Measurements from ENCODE around the gene FUT6. TPM values are rescaled to one million over a fixed set of nuclear protein-coding genes. Genes with fewer than 3 reads are reported as not detected.

FUT6 gene
- total and polyA plus RNA-seq, 2 experiments from 2014 or later = not detected

GRCh38 chr19:5789351-5789761 is 50.1 kb downstream of the FUT6 start:
- H3K9me3 ChIP-seq (ENCODE audit: low read depth) = no peaks in the 10 kb centered on the region
- TF ChIP-seq, protein P1, sequence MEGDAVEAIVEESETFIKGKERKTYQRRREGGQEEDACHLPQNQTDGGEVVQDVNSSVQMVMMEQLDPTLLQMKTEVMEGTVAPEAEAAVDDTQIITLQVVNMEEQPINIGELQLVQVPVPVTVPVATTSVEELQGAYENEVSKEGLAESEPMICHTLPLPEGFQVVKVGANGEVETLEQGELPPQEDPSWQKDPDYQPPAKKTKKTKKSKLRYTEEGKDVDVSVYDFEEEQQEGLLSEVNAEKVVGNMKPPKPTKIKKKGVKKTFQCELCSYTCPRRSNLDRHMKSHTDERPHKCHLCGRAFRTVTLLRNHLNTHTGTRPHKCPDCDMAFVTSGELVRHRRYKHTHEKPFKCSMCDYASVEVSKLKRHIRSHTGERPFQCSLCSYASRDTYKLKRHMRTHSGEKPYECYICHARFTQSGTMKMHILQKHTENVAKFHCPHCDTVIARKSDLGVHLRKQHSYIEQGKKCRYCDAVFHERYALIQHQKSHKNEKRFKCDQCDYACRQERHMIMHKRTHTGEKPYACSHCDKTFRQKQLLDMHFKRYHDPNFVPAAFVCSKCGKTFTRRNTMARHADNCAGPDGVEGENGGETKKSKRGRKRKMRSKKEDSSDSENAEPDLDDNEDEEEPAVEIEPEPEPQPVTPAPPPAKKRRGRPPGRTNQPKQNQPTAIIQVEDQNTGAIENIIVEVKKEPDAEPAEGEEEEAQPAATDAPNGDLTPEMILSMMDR (IDR thresholded peaks at IDR 0.05; ENCODE audit: low read depth, low read length) = no peak

GRCh38 chr19:5788422-5788821 is 51.1 kb downstream of the FUT6 start:
- Histone ChIP-seq H3K27me3 (no peaks in the 10 kb centered on the region), H3K36me3 (peaks cover 16% of the 10 kb centered on the region), H3K9me3 (ENCODE audit: low read depth) (no peaks in the 10 kb centered on the region), H3K27ac (no peak overlapping the region), H3K4me3 (no peak overlapping the region), H3K4me1 (ENCODE audit: low read depth) (no peaks in the 10 kb centered on the region)
- TF ChIP-seq, protein P1 (IDR thresholded peaks at IDR 0.05; ENCODE audit: low read depth, low read length) = no peak
- no peak for DNase-seq (ENCODE audit: low read depth in 1 of 2, low spot score in 1 of 2)

More at GRCh38 chr19:5789351-5789761, 50.1 kb downstream of the FUT6 start:
- Histone ChIP-seq H3K27me3 (no peaks in the 10 kb centered on the region), H3K27ac (no peak overlapping the region), H3K36me3 (peaks cover 16% of the 10 kb centered on the region), H3K4me1 (ENCODE audit: low read depth) (no peaks in the 10 kb centered on the region), H3K4me3 (no peak overlapping the region)
- DNase-seq (ENCODE audit: low read depth in 1 of 2, low spot score in 1 of 2) = no peak

GRCh38 chr19:5787409-5788182 is 51.9 kb downstream of the FUT6 start:
- H3K27ac ChIP-seq = no peak overlapping the region
- peaks cover 16% of the 10 kb centered on the region for H3K36me3 ChIP-seq
- no peak for DNase-seq (ENCODE audit: low read depth in 1 of 2, low spot score in 1 of 2)
- no peaks in the 10 kb centered on the region for H3K27me3 ChIP-seq
- H3K4me3 ChIP-seq = no peak overlapping the region
- TF ChIP-seq, protein P1 (IDR thresholded peaks at IDR 0.05; ENCODE audit: low read depth, low read length) = no peak
- no peaks in the 10 kb centered on the region for H3K9me3 ChIP-seq (ENCODE audit: low read depth)
- no peaks in the 10 kb centered on the region for H3K4me1 ChIP-seq (ENCODE audit: low read depth)

DNA sequence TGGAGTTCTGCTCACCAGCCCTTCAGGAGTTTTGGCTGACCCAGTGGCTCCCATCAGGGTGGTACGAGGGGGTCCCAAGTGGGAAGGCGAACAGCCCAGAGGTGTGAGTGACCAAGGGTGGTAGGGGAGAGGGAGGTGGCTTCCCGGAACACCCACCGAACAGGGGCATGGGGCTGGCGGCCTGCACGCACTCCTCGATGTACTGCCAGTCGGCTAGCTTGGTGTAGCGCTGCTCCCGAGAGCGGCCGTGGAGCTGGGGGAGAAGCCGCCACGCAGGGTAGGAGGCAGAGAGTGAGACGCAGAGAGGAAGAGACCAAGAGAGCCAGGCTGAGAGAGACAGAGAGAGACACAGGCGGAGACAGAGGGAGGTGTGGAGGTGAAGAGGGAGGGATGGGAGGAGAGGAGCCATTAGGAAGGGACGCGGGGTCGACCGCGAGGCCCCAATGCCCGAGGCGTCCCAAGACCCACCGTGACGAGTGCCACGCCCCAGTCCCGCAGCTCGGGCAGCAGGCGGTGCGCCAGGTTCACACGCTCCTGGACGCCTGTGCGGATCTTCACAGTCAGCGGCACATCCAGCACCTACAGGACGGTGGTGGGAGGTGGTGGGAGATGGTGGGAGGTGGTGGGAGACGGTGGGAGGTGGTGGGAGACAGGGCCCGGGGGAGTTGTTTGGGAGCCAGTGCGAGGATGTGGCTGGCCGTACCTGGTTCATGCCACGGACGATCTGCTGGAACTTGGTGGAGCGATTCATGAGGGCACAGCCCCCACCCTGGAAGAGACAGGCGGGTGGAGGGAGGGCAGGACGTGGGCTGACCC is 52.7 kb downstream of the FUT6 start:
- H3K27ac ChIP-seq = no peak overlapping the region
- H3K9me3 ChIP-seq (ENCODE audit: low read depth) = no peaks in the 10 kb centered on the region
- no peaks in the 10 kb centered on the region for H3K4me1 ChIP-seq (ENCODE audit: low read depth)
- H3K27me3 ChIP-seq = no peaks in the 10 kb centered on the region
- DNase-seq (ENCODE audit: low read depth in 1 of 2, low spot score in 1 of 2) = no peak
- peaks cover 16% of the 10 kb centered on the region for H3K36me3 ChIP-seq
- H3K4me3 ChIP-seq = no peak overlapping the region
- TF ChIP-seq, protein P1 (IDR thresholded peaks at IDR 0.05; ENCODE audit: low read depth, low read length) = no peak

DNA sequence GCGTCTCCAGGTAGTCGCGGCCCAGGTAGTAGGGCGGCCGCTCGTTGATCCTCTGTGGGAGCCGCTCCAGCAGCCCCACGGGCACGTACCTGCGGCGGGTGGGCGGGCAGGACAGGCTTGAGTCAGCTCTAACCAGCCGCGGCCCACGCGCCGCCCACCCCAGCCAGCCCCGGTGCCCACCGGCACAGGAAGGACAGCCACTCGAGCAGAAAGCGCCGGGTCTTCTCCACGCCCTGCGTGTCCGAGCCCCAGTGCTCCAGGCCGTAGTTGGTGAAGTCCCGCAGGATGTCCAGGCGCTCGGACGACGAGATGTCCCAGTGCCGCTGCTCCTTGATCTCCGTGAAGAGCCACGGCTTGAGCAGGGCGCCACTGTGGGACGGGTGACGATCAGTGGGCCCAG is 54.1 kb downstream of the FUT6 start:
- Histone ChIP-seq H3K4me1 (ENCODE audit: low read depth) (no peaks in the 10 kb centered on the region), H3K4me3 (no peak overlapping the region), H3K27me3 (no peaks in the 10 kb centered on the region), H3K9me3 (ENCODE audit: low read depth) (no peaks in the 10 kb centered on the region), H3K36me3 (peaks cover 16% of the 10 kb centered on the region), H3K27ac (no peak overlapping the region)
- no peak for DNase-seq (ENCODE audit: low read depth in 1 of 2, low spot score in 1 of 2)
- TF ChIP-seq, protein P1 (IDR thresholded peaks at IDR 0.05; ENCODE audit: low read depth, low read length) = no peak

Measured in cardiac muscle cell (in vitro differentiated cells and primary cell).